Mucosa of descending colon (tissue), 3 donors: ENCODE data around the gene TTC33. TPM values are rescaled to one million over a fixed set of nuclear protein-coding genes. Genes with fewer than 3 reads are reported as not detected.
"Not testable (repeated sequence)": the region's sequence is repeated elsewhere in the genome, so short reads cannot be mapped to it uniquely, and the experiment has no call there.

Experiments
- ATAC-seq: fragments of 200-7000 bp; cut with Tn5 transposase; one replicate; pipeline ENCODE4 v1.9.1; 2020; ENCODE audit warnings: mild to moderate bottlenecking, moderate library complexity
- DNase-seq, 3 donors: peaks; one replicate each; pipeline ENCODE4 v3.0.0-alpha.2; 2020
- H3K36me3 ChIP-seq: fragments of 200-600 bp; one replicate; pipeline ENCODE4 v1.8.0; 2021; ENCODE audit warnings: low read depth, mild to moderate bottlenecking
- H3K4me1 ChIP-seq: fragments of 200-600 bp; one replicate; pipeline ENCODE4 v1.8.0; 2021; ENCODE audit warnings: low read depth, mild to moderate bottlenecking
- H3K4me3 ChIP-seq: fragments of 200-600 bp; one replicate; pipeline ENCODE4 v1.8.0; 2021; ENCODE audit warnings: mild to moderate bottlenecking
- H3K9me3 ChIP-seq: fragments of 200-600 bp; one replicate; pipeline ENCODE4 v1.8.0; 2021; ENCODE audit warnings: mild to moderate bottlenecking
- CTCF ChIP-seq: fragments of 200-600 bp; IDR thresholded peaks from one replicate; pipeline ENCODE4 v1.8.0; 2022; ENCODE audit warnings: antibody characterized with exemption, mild to moderate bottlenecking
- intact Hi-C, 2 donors: fragments of 100-400 bp; cut with DNase I in 1 of 2; cut with micrococcal nuclease in 1 of 2; formaldehyde crosslinking; loops; one replicate each; pipeline versions ENCODE4 v1.11.0 to v1.11.1; 2022; cut with DNase I, micrococcal nuclease
- total RNA-seq, 3 donors: library from RNA; stranded (reverse); fragmentation: NEBNext Ultra II Directional in 2 of 3; extraction: Animal tissue kit (Norgen Biotek cat#: 25700) in 2 of 3; gene quantifications; one replicate each; pipeline versions ENCODE4 v1.2.1 to v1.2.4, GENCODE V29; 2021 to 2023
- donor health status: DM: no; HTN: no; CAD: no; lungs with moderate emphysema.
- donor health status: DM: no; HTN: no; CAD: no.
- donor health status: DM: no; HTN: yes; CAD: no.

The TTC33 gene
- total RNA-seq, 3 donors from 2014 or later, result 15.1 to 22.6 (median 17.2) TPM

GRCh38 chr5:40790947-40791593 lies 35.3 kb upstream of the TTC33 start:
- no peak for ATAC-seq
- intact Hi-C loops, result no loop called here
- H3K4me1 ChIP-seq, result peaks cover 36% of the 10 kb centered on the region
- no peak for DNase-seq
- no peaks in the 10 kb centered on the region for H3K36me3 ChIP-seq
- no peak overlapping the region for H3K4me3 ChIP-seq
- TF ChIP-seq CTCF, result no peak
- H3K9me3 ChIP-seq, result no peaks in the 10 kb centered on the region

GRCh38 chr5:40788941-40789340 lies 33.2 kb upstream of the TTC33 start:
- ATAC-seq, H3K36me3 ChIP-seq, intact Hi-C loops, H3K9me3 ChIP-seq, DNase-seq, H3K4me3 ChIP-seq: not testable (repeated sequence)
- H3K4me1 ChIP-seq, result peaks cover 40% of the 10 kb centered on the region

GRCh38 chr5:40787986-40788385 lies 32.2 kb upstream of the TTC33 start:
- Histone ChIP-seq H3K4me3 (no peak overlapping the region), H3K4me1 (peaks cover 42% of the 10 kb centered on the region), H3K36me3 (no peaks in the 10 kb centered on the region), H3K9me3 (no peaks in the 10 kb centered on the region)
- intact Hi-C loops, result no loop called here
- ATAC-seq (no peak), DNase-seq (no peak)
- TF ChIP-seq CTCF, result no peak

GRCh38 chr5:40786664-40787063 lies 30.9 kb upstream of the TTC33 start:
- DNase-seq, intact Hi-C loops, H3K9me3 ChIP-seq, ATAC-seq, H3K4me3 ChIP-seq, H3K36me3 ChIP-seq: not testable (repeated sequence)
- H3K4me1 ChIP-seq, result peaks cover 34% of the 10 kb centered on the region

GRCh38 chr5:40784916-40785315 lies 29.2 kb upstream of the TTC33 start:
- intact Hi-C loops, result no loop called here
- no peak for DNase-seq
- no peak for TF ChIP-seq CTCF
- Histone ChIP-seq H3K4me3 (no peak overlapping the region), H3K4me1 (peaks cover 22% of the 10 kb centered on the region), H3K9me3 (no peaks in the 10 kb centered on the region), H3K36me3 (no peaks in the 10 kb centered on the region)
- ATAC-seq, result no peak

- Histone ChIP-seq H3K4me1 (peaks cover 19% of the 10 kb centered on the region), H3K36me3 (no peaks in the 10 kb centered on the region), H3K9me3 (no peaks in the 10 kb centered on the region), H3K4me3 (no peak overlapping the region)
- ATAC-seq, result peak; percentile 98
- intact Hi-C loops, result no loop called here
- no peak for TF ChIP-seq CTCF
- no peak for DNase-seq
These were observed 28.4 kb upstream of the TTC33 start for GRCh38 chr5:40784027-40784653.
